ENCODE data around the gene SUPT4H1. TPM values are rescaled to one million over a fixed set of nuclear protein-coding genes. Genes with fewer than 3 reads are reported as not detected.
A peak's percentile ranks its signal among the peaks of the same experiment; 100 is the strongest.

The SUPT4H1 gene
- total RNA-seq, 3 donors from 2014 or later (not counting 1 experiment from before 2014, with no cell fraction given): 55.9 to 68.3 (median 68.1) TPM

DNA sequence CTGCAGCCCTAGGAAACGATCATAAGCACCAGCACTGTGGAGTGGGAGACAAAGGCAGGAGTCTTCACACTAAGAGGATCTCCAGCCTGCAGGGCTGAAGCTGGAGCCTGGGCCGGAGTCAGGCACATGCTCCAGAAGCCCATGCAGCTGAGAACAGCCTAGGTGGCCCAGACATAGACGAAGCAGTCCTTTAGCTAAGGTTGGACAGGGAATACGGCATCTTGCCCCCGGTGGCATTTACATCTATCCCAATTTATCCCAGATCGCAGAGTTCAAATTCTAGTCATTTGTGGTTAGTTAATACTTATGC is 37.3 kb downstream of the SUPT4H1 start:
- Histone ChIP-seq H3K27ac (ENCODE audit: low read length) (no peak overlapping the region), H3K36me3 (ENCODE audit: control insufficient read depth, insufficient read depth, low read length) (peaks cover 78% of the 10 kb centered on the region), H3K27me3 (ENCODE audit: control insufficient read depth, insufficient read depth, low read length) (no peaks in the 10 kb centered on the region), H3K4me3 (ENCODE audit: low read length) (no peak overlapping the region), H3K9me3 (ENCODE audit: control insufficient read depth, insufficient read depth, low read length) (no peaks in the 10 kb centered on the region), H3K4me1 (ENCODE audit: control insufficient read depth, insufficient read depth, low read length) (peaks cover 32% of the 10 kb centered on the region)
- 96% methylated on average over 5 of the region's 6 CpGs for WGBS (ENCODE audit: insufficient coverage)
- TF ChIP-seq, protein P1, sequence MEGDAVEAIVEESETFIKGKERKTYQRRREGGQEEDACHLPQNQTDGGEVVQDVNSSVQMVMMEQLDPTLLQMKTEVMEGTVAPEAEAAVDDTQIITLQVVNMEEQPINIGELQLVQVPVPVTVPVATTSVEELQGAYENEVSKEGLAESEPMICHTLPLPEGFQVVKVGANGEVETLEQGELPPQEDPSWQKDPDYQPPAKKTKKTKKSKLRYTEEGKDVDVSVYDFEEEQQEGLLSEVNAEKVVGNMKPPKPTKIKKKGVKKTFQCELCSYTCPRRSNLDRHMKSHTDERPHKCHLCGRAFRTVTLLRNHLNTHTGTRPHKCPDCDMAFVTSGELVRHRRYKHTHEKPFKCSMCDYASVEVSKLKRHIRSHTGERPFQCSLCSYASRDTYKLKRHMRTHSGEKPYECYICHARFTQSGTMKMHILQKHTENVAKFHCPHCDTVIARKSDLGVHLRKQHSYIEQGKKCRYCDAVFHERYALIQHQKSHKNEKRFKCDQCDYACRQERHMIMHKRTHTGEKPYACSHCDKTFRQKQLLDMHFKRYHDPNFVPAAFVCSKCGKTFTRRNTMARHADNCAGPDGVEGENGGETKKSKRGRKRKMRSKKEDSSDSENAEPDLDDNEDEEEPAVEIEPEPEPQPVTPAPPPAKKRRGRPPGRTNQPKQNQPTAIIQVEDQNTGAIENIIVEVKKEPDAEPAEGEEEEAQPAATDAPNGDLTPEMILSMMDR (IDR thresholded peaks at IDR 0.05): no peak
- ATAC-seq: no peak
- intact Hi-C loops (cut with micrococcal nuclease): loop anchor here (5.0 kb wide), 1 partner anchor 173 kb away; the partner anchor contains the start of gene HSF5
- DNase-seq: no peak
- Mint-ChIP-seq H3K4me3 (no peak overlapping the region), H3K27ac (peak overlapping the region in 1 of 2 donors; percentile 37), H3K4me1 (peaks cover 15 to 32% of the 10 kb centered on the region in 2 donors), H3K36me3 (no peaks in the 10 kb centered on the region), H3K27me3 (ENCODE audit: low read depth in 2 of 2) (no peaks in the 10 kb centered on the region), H3K9me3 (no peaks in the 10 kb centered on the region)

DNA sequence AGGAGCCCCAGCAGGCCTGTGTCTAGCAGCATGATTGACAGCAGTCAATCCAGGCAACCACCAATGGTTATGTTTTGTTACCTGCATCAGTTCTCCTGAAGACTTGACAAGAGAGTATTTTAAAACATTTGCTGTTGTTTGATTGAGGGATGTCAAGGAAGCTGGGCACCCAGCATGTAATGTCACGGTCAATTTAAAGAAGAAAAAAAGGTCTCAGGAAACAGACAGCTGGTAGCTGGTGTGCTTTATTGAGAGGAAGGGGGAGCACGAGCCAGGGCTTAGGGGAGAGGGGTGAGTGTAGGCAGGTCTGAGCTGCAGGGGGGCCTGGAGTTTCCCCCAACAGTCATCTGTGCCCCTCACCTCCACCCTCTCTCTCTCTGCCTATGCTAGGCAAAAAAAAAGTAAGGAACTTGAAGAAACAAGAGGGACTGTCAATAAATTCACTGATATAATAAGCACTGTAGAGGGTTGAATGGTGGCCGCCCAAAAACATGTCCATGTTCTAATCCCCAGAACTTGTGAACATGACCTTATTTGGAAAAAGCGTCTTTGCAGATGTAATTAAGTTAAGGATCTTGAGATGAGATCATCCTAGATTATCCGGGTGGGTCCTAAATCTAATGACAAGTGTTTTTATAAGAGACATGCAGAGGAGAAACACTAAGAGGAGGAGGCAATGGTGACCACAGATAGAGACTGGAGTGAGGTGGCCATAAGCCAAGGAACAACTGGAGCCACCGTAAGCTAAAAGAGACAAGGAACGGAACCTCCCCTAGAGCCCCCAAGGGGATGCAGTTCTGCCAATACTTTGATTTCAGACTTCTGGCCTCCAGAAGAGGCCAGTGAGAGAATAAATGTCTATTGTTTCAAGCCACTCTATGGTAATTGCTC is 37.9 kb downstream of the SUPT4H1 start:
- Histone ChIP-seq H3K36me3 (ENCODE audit: control insufficient read depth, insufficient read depth, low read length) (peaks cover 78% of the 10 kb centered on the region), H3K4me1 (ENCODE audit: control insufficient read depth, insufficient read depth, low read length) (peaks cover 27% of the 10 kb centered on the region), H3K4me3 (ENCODE audit: low read length) (no peak overlapping the region), H3K27ac (ENCODE audit: low read length) (no peak overlapping the region), H3K27me3 (ENCODE audit: control insufficient read depth, insufficient read depth, low read length) (no peaks in the 10 kb centered on the region), H3K9me3 (ENCODE audit: control insufficient read depth, insufficient read depth, low read length) (no peaks in the 10 kb centered on the region)
- intact Hi-C loops (cut with micrococcal nuclease): no loop called here
- H3K36me3 Mint-ChIP-seq: no peaks in the 10 kb centered on the region
- TF ChIP-seq, protein P1 (IDR thresholded peaks at IDR 0.05): no peak
- WGBS (ENCODE audit: insufficient coverage): 87% methylated on average over 6 of the region's 7 CpGs
- no peaks in the 10 kb centered on the region for H3K9me3 Mint-ChIP-seq
- no peak for ATAC-seq
- no peak for DNase-seq
- H3K27me3 Mint-ChIP-seq (ENCODE audit: low read depth in 2 of 2): no peaks in the 10 kb centered on the region
- no peak overlapping the region for H3K4me3 Mint-ChIP-seq
- H3K27ac Mint-ChIP-seq: peak overlapping the region; percentile 37 to 51
- peaks cover 15 to 32% of the 10 kb centered on the region in 2 donors for H3K4me1 Mint-ChIP-seq

DNA sequence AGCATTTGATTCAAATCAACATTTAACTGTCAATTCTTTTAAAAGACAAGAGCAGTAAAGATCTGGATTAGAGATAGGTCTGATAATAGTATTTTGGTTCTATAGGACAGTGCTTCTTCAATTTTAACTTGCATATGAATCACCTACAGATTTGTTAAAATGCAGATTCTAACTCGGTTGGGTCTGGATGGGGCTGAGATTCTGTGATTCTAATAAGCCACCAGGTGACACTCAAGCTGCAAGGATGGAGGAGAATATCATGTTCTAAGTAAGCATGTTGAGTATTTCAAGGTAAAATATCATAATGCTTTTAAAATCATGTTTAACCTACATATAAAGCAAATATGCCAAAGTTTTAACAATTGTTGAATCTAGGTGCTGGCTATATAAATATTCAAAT is 39.2 kb downstream of the SUPT4H1 start:
- H3K4me3 Mint-ChIP-seq: no peak overlapping the region
- peak overlapping the region in 1 of 2 donors; percentile 56 for H3K27ac Mint-ChIP-seq
- intact Hi-C loops (cut with micrococcal nuclease): no loop called here
- H3K4me3 ChIP-seq (ENCODE audit: low read length): no peak overlapping the region
- peak in 1 of 2 donors; percentile 31 for DNase-seq
- peaks cover 8 to 26% of the 10 kb centered on the region in 2 donors for H3K4me1 Mint-ChIP-seq
- H3K9me3 ChIP-seq (ENCODE audit: control insufficient read depth, insufficient read depth, low read length): no peaks in the 10 kb centered on the region
- no peak overlapping the region for H3K27ac ChIP-seq (ENCODE audit: low read length)
- H3K36me3 Mint-ChIP-seq: no peaks in the 10 kb centered on the region
- no peak for ATAC-seq
- TF ChIP-seq, protein P1 (IDR thresholded peaks at IDR 0.05): no peak
- H3K27me3 ChIP-seq (ENCODE audit: control insufficient read depth, insufficient read depth, low read length): no peaks in the 10 kb centered on the region
- no peaks in the 10 kb centered on the region for H3K27me3 Mint-ChIP-seq (ENCODE audit: low read depth in 2 of 2)
- peaks cover 78% of the 10 kb centered on the region for H3K36me3 ChIP-seq (ENCODE audit: control insufficient read depth, insufficient read depth, low read length)
- peaks cover 15% of the 10 kb centered on the region for H3K4me1 ChIP-seq (ENCODE audit: control insufficient read depth, insufficient read depth, low read length)
- WGBS (ENCODE audit: insufficient coverage): 88% methylated on average over 1 of the region's 1 CpG
- no peaks in the 10 kb centered on the region for H3K9me3 Mint-ChIP-seq
